Measurements from ENCODE around the gene UBXN2A.

Gene UBXN2A

GRCh38 chr2:23939987-23940717, at the start of gene UBXN2A:
Gene UBXN2A, plus strand, starts transcription at chr2:23940463. Its CDS starts 17,852 bp downstream, at chr2:23958315.
- peak; percentile 32 to 49 for DNase-seq (ENCODE audit: low read depth in 2 of 2, low spot score in 1 of 2)

DNA sequence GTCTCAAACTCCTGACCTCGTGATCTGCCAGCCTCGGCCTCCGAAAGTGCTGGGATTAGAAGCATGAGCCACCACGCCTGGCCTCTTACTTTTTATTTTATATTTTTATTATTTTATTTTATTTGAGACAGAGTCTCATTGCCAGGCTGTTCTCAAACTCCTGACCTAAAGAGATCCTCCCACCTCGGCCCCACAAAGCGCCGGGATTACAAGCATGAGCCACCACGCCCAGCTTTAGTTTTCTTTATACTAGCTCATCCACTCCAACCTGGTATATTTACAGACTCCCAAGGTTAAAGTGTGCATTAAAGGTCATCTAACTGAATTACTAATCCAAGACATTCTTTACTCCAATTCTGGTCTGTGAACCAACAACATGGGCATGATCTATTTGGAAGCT, 40.1 kb upstream of the UBXN2A start:
- no peak for DNase-seq (ENCODE audit: low read depth in 2 of 2, low spot score in 1 of 2)

DNA sequence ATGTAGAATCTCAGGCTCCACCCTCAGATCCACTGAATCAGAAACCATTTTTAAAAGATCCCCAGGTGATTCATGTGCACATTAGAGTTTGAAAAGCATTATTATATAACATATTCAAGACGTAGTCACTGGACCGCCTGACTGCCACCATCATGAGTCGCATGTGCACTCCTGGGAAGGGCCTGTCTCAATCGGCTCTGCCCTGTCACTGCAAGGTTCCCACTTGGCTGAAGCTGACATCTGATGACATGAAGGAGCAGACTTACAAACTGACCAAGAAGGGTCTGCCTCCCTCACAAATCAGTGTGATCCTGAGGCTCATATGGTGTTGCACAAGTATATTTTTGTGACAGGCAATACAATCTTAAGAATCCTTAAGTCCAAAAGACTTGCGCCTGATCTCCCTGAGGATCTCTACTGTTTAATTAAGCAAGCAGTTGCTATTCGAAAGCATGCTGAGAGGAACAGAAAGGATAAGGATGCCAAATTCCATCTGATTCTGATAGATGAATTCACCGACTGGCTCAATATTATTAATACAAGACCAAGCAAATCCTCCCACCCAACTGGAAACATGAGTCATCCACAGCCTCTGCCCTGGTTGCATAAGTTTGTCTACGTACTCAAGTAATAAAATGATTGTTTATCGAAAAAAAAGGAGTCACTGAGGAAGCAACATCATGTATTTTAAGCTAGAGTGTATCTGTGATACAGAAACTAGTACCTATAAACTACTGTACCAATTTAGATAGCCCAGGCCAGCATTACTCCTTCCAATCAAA, 39.5 kb upstream of the UBXN2A start:
- DNase-seq (ENCODE audit: low read depth in 2 of 2, low spot score in 1 of 2): no peak

GRCh38 chr2:23901966-23902846, 38.1 kb upstream of the UBXN2A start:
- no peak for DNase-seq (ENCODE audit: low read depth in 2 of 2, low spot score in 1 of 2)

- no peak for DNase-seq (ENCODE audit: low read depth in 2 of 2, low spot score in 1 of 2)
These were observed 37.2 kb upstream of the UBXN2A start for GRCh38 chr2:23903034-23903433.

DNA sequence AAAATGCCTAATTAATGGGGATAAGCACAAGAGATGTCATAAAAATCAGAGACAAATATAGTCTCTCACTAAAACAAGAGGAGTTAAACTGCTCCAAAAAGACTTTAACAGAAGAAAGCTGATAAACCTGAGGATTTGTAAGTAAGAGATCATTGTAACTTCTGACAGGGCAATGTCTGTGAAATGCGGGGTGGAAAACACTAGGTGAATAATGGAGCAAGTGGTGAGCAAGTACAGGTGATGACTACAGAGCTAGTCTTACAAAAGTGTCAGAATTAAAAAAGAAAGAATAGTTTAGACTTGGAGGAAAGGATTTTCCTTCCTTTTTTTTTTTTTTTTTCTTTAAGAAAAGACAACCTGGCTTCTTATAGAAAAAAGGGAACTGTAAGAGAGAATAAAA, 36.0 kb upstream of the UBXN2A start:
- DNase-seq (ENCODE audit: low read depth in 2 of 2, low spot score in 1 of 2): no peak

- DNase-seq (ENCODE audit: low read depth in 2 of 2, low spot score in 1 of 2): no peak
These were observed 35.6 kb upstream of the UBXN2A start for GRCh38 chr2:23904692-23905091.

- DNase-seq (ENCODE audit: low read depth in 2 of 2, low spot score in 1 of 2): no peak
These were observed 35.1 kb upstream of the UBXN2A start for GRCh38 chr2:23905155-23905554.

DNA sequence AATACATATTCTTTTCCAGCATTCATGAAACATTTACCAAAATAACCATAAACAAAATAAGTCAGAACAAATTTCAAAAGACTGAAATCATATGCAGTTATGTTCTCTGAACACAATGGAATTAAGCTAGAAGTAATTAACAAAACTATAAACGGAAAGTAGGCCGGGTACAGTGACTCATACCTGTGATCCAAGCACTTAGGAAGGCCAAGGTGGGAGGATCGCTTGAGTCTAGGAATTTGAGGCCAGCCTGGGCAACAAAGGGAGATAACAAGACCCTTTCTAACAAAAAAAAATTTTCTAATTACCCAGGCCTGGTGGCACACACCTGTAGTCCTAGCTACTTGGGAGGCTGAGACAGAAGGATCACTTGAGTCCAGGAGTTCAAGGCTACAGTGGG, 28.2 kb upstream of the UBXN2A start:
- DNase-seq (ENCODE audit: low read depth in 2 of 2, low spot score in 1 of 2): no peak

- no peak for DNase-seq (ENCODE audit: low read depth in 2 of 2, low spot score in 1 of 2)
These were observed 24.9 kb upstream of the UBXN2A start for GRCh38 chr2:23915327-23915726.

DNA sequence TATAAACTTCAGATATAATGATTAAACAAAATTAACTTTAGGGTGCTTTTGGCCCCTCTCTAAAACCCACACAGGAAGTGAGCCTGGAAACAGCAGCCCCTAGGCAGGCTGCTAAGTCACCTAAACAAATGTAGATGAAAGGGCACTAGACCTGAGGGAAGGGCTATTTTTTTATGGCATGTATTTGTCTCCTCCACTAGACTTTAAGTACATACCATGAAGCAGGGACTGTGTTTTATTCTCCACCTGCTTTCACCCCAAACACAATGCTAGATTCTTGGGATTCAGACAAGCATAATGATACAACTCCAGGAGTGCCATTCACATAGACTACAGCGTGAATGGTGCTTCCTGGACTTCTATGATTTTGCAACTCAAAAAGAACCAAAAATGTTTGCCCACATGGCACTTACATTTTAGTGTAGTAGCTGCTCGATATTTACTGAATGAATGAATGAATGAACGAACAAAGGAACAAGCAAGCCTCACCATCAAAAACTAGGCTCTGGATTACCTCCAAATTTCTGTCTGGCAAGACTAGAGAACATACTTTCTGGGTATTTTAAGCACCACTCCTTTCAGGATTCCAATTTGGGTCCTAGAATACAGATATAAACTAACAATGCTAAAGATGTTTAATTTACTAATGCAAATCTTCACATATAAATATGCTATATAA, 23.4 kb upstream of the UBXN2A start:
- no peak for DNase-seq (ENCODE audit: low read depth in 2 of 2, low spot score in 1 of 2)

- DNase-seq (ENCODE audit: low read depth in 2 of 2, low spot score in 1 of 2): no peak
These were observed 21.3 kb upstream of the UBXN2A start for GRCh38 chr2:23918837-23919489.

DNA sequence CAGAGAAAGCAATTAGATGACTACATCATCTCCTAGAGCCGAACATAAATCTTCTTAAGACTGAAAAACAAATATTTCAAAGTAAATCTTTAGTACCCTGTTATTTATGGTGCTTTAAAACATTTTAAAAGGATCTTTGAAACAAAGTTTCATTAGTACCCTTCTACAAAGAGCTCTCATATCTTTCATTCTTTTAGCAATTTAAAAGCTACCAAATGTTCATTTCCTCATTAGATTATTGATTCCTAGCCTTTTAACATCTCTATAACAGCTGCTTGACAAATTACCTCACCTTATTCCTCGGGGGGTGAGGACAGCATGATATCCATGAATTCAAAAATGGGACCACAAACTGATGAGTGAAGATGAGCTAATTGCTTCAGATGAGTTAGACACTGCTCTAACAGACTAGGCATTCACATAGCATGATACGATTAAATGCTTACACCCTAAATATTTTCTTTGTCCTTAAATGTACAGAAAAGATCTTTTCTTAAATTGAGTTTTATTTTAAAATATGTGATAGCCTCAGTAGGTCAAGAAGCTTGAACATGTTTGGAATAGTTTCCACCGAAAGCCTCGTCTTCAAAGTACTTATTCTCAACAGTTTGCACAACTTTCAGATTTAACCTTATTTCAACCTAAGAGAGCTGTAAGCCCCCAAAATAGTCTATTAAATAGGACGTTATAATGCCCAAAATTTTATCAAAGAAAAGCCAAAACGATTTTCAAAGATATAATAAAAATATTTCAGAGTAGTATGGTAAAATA, 15.5 kb upstream of the UBXN2A start:
- DNase-seq (ENCODE audit: low read depth in 2 of 2, low spot score in 1 of 2): no peak

DNA sequence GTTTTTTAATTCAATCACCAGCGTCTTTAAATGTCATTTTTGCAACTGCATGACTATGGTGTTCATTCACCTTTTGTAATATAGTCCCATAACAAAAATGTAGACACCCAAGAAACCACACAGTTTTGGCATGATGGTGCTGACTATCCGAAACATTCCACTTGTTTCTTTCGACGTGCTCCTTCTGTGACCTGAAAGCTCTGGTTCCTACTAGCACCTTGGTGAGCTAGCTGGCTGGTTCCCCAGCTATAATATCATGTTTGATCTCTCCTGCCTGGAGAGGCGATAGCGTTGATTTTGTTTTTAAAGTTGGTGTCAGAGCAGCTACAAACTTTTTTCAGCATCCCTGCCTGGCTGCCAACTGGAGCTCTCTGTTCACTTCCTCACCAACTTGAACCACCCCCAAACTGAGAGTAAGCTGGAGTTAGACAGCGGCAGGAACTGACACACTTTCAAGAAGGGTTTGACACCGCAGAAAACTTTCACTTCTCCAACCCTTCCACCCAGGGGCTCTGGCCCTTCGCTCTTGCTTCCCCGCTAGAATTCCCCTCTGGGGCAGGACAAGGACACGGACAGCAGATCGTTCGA, 14.5 kb upstream of the UBXN2A start:
- DNase-seq (ENCODE audit: low read depth in 2 of 2, low spot score in 1 of 2): peak in 1 of 2 donors; percentile 30

GRCh38 chr2:23926290-23926749, 13.9 kb upstream of the UBXN2A start:
- no peak for DNase-seq (ENCODE audit: low read depth in 2 of 2, low spot score in 1 of 2)

DNA sequence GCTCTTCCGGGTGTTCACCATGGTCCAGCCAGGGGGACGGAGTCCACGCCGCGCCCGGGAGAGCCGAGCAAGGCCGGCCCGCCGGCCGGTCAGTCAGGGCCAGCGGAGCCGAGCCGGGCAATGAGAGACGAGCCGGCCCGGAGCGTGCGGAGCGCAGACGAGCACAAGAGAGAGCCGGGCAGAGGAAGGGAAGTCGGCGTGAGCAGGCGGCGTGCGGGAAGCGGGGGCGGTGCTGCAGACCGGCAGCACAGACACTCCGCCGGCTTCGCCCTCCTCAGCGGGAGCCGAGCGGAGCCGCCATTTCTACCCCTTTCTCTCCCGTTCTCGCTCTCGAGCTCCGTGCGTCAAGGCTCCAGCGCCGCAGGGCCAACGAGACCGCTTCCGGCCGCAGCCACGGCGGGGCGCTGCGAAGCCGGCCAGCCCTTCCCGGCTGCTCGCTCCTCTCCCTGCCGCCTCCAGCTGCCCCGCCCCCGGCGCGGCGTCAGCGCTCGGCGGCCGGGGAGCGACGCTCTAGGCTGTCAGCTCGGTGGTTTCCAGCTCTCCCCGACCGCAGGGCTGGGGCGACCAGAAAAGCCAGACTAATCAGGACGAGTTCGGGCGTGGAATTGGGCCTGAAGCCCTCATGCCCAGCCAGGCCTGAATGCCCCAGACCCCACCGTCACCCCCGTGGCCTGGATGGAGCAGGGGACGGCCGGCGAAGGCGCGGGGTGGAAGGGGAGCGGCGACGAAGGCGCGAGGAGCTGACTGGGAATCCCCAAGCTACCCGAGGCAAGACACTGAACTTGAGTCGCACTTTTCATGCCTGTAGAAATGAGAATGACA, 13.3 kb upstream of the UBXN2A start, which contains the start of gene ATAD2B:
TSS of gene ATAD2B (minus strand) at position 374 of the 822 bp plus-strand sequence. CDS start at position 21, 353 bp downstream.
- peak; percentile 72 to 80 for DNase-seq (ENCODE audit: low read depth in 2 of 2, low spot score in 1 of 2)

DNA sequence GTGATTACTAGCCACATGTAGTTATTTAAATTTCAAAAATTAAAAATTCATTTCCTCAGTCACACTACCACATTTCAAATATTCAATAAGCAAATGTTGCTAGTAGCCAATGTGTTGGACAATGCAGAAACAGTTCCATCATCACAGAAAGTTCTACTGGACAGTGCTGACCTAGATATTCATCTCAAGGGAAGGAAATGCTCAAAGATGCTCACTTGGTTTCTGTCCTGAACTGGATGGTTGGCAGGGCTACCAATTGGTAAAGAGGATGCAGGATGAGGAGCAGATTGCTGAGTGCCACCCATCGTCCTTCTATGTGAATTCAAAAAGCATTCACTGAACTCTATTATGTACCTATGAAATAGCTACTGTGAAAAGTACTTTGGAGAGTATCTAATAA, 6.0 kb upstream of the UBXN2A start:
- no peak for DNase-seq (ENCODE audit: low read depth in 2 of 2, low spot score in 1 of 2)
